Activated T-cell treated with anti-CD3 and anti-CD28 coated beads, Interleukin-2, amount 50 U/mL, for 24 hours (primary cell): ENCODE data around the gene PARVB.

ENCODE experiments used
- DNase-seq: peaks from one replicate; pipeline ENCODE4 v3.0.0-alpha.2; 2020
- H3K27ac Mint-ChIP-seq: 2 replicates; pipeline ENCODE4 v1.8.0; 2020; ENCODE audit warnings: mild to moderate bottlenecking, mixed read lengths
- H3K27me3 Mint-ChIP-seq: 2 replicates; pipeline ENCODE4 v1.8.0; 2020; ENCODE audit warnings: mixed read lengths
- H3K36me3 Mint-ChIP-seq: 2 replicates; pipeline ENCODE4 v1.8.0; 2020; ENCODE audit warnings: low read depth, mixed read lengths
- H3K4me1 Mint-ChIP-seq: 2 replicates; pipeline ENCODE4 v1.8.0; 2020; ENCODE audit warnings: low read depth, mixed read lengths
- H3K4me3 Mint-ChIP-seq: 2 replicates; pipeline ENCODE4 v1.8.0; 2020; ENCODE audit warnings: mild to moderate bottlenecking, moderate library complexity, mixed read lengths
- H3K9me3 Mint-ChIP-seq: 2 replicates; pipeline ENCODE4 v1.8.0; 2020; ENCODE audit warnings: mixed read lengths

PARVB gene

GRCh38 chr22:43993072-43993760, 30.9 kb upstream of the PARVB start:
- H3K4me3 Mint-ChIP-seq = no peak overlapping the region
- H3K27me3 Mint-ChIP-seq = no peaks in the 10 kb centered on the region
- H3K9me3 Mint-ChIP-seq = no peaks in the 10 kb centered on the region
- DNase-seq = peak; percentile 73
- peaks cover 35% of the 10 kb centered on the region for H3K4me1 Mint-ChIP-seq
- H3K27ac Mint-ChIP-seq = peak overlapping the region; percentile 77
- peaks cover 97% of the 10 kb centered on the region for H3K36me3 Mint-ChIP-seq

- no peak overlapping the region for H3K4me3 Mint-ChIP-seq
- H3K27ac Mint-ChIP-seq = no peak overlapping the region
- H3K9me3 Mint-ChIP-seq = no peaks in the 10 kb centered on the region
- peaks cover 35% of the 10 kb centered on the region for H3K4me1 Mint-ChIP-seq
- H3K27me3 Mint-ChIP-seq = no peaks in the 10 kb centered on the region
- DNase-seq = no peak
- peaks cover 97% of the 10 kb centered on the region for H3K36me3 Mint-ChIP-seq
Observed at GRCh38 chr22:43994006-43994405, 30.1 kb upstream of the PARVB start.

GRCh38 chr22:43994416-43994815, 29.7 kb upstream of the PARVB start:
- H3K36me3 Mint-ChIP-seq = peaks cover 97% of the 10 kb centered on the region

DNA sequence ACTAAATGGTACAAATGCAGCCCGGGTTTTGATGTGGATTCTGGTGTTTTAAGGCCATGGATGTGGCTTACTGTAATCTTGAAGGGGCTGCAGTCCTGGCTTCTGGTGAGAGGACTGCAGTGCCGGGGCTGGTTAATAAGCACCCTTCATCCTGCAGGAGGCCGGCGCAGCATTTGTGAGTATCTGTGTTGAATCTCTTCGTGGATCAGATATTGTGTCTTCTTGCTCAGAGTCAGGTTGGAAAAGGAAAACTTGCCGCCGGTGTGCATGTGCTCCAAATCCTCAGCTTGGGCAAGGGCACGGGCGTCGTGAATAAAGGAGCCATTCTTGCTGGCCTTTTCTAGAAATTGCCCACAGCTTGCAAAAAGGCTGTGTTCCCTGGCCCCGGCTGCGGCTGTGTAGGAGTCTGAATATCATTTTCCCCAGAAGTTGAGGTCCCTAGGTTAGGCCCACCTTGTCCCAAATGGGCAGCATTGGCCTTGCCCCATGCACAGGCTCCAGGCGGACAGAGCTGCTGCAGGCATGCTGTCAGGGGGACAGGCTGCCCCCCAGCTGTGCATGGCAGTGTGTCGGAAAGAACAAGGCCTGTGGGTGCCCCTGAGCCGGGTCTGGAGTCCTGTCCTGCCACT, 28.9 kb upstream of the PARVB start:
- H3K9me3 Mint-ChIP-seq = no peaks in the 10 kb centered on the region
- H3K4me1 Mint-ChIP-seq = peaks cover 35% of the 10 kb centered on the region
- H3K4me3 Mint-ChIP-seq = peak overlapping the region; percentile 88
- no peak for DNase-seq
- no peaks in the 10 kb centered on the region for H3K27me3 Mint-ChIP-seq
- H3K36me3 Mint-ChIP-seq = peaks cover 92% of the 10 kb centered on the region
- peak overlapping the region; percentile 96 for H3K27ac Mint-ChIP-seq

More at GRCh38 chr22:43994416-43994815, 29.7 kb upstream of the PARVB start:
- Mint-ChIP-seq H3K27ac (peak overlapping the region; percentile 96), H3K27me3 (no peaks in the 10 kb centered on the region), H3K4me3 (no peak overlapping the region), H3K9me3 (no peaks in the 10 kb centered on the region), H3K4me1 (peaks cover 35% of the 10 kb centered on the region)
- no peak for DNase-seq

DNA sequence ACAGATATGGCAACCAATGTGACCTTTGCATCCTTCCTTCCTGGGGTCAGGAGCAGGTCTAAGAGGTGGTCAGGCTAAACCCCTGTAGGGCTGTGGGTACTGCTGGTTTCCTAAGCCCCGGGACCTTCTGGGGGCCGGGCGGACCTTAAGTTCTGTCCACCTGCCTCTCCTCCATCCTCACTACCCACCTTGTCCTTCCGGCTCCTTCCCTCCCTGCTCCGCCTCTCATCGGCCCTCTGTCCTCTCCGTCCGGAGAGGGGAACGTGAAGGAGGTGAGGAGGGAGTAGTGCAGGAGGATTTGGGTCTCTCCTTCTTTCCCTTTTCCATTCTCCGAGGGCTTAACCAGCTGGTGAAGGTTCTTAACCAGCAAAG, 28.3 kb upstream of the PARVB start:
- peaks cover 91% of the 10 kb centered on the region for H3K36me3 Mint-ChIP-seq
- H3K4me3 Mint-ChIP-seq = peak overlapping the region; percentile 88
- no peak for DNase-seq
- no peaks in the 10 kb centered on the region for H3K9me3 Mint-ChIP-seq
- peaks cover 35% of the 10 kb centered on the region for H3K4me1 Mint-ChIP-seq
- H3K27me3 Mint-ChIP-seq = no peaks in the 10 kb centered on the region
- peak overlapping the region; percentile 96 for H3K27ac Mint-ChIP-seq

- H3K27ac Mint-ChIP-seq = peak overlapping the region; percentile 96
- no peaks in the 10 kb centered on the region for H3K27me3 Mint-ChIP-seq
- H3K36me3 Mint-ChIP-seq = peaks cover 91% of the 10 kb centered on the region
- peaks cover 35% of the 10 kb centered on the region for H3K4me1 Mint-ChIP-seq
- peak; percentile 81 for DNase-seq
- peak overlapping the region; percentile 88 for H3K4me3 Mint-ChIP-seq
- no peaks in the 10 kb centered on the region for H3K9me3 Mint-ChIP-seq
Observed at GRCh38 chr22:43996170-43996980, 27.7 kb upstream of the PARVB start.

DNA sequence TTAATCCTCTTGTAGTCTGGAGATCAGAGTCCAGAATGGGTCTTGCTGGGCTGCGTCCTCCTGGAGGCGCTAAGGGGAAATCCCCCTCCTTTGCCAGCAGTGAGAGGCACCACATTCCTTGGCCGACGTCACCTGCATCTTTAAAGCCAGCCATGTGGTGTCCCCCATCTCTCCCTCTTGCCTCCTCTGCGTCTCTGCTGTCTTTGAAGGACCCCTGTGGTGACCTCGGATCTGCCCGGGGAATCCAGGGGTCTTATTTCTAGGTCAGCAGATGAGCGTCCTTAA, 27.2 kb upstream of the PARVB start:
- Mint-ChIP-seq H3K4me3 (peak overlapping the region; percentile 88), H3K36me3 (peaks cover 90% of the 10 kb centered on the region), H3K4me1 (peaks cover 35% of the 10 kb centered on the region), H3K9me3 (no peaks in the 10 kb centered on the region), H3K27me3 (no peaks in the 10 kb centered on the region), H3K27ac (peak overlapping the region; percentile 96)
- no peak for DNase-seq

DNA sequence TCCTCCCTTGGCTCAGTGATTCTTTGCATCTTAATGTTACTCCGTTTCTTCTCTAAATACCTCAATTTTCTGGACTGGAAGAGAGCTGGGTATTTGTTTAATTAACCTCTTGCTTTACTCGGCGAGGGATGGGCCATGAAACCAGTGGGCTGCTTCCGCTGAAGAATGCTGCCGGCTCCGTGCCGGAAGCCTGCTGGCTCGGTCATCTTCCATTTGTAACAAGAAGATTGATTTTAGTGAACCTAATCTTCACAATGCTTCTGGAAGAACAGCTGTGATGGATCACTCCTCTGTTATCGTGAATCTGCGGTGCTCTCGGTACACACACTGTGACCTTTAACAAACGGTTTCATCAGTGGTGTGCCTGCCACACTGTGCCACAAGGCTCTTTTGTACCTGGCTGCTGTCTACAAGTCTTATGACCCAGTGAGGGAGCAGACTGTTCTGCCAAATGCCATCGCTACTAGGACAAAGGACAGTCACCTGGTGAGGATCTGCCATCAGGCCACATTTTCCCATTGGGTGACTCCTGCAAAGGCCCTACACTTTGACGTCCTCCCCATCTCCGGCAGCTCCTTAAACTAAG, 25.3 kb upstream of the PARVB start:
- no peak overlapping the region for H3K4me3 Mint-ChIP-seq
- H3K9me3 Mint-ChIP-seq = no peaks in the 10 kb centered on the region
- peaks cover 29% of the 10 kb centered on the region for H3K4me1 Mint-ChIP-seq
- no peak overlapping the region for H3K27ac Mint-ChIP-seq
- DNase-seq = no peak
- H3K27me3 Mint-ChIP-seq = no peaks in the 10 kb centered on the region
- H3K36me3 Mint-ChIP-seq = peaks cover 77% of the 10 kb centered on the region

- Mint-ChIP-seq H3K9me3 (no peaks in the 10 kb centered on the region), H3K27me3 (no peaks in the 10 kb centered on the region), H3K4me1 (peaks cover 29% of the 10 kb centered on the region), H3K4me3 (no peak overlapping the region), H3K27ac (no peak overlapping the region), H3K36me3 (peaks cover 74% of the 10 kb centered on the region)
- no peak for DNase-seq
Observed at GRCh38 chr22:43999378-43999777, 24.7 kb upstream of the PARVB start.

DNA sequence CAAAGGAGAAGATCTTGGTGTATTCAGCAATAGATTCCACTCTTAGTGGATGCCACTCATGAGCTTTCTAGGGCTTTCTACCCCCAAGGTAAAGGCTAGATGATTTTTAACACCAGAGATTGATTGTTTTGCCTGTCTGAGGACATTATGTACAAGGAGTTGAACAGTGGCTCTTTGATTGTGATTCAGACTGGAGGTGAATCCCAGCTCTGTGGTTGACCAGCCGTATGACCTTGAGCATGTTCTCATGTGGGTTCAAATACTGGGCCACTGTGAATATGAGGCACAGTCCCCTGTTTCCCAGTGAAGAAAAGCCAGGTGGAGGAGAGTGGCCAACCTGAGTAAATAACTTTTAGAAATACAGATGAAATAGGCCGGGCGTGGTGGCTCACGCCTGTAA, 24.0 kb upstream of the PARVB start:
- H3K4me1 Mint-ChIP-seq = peaks cover 22% of the 10 kb centered on the region
- DNase-seq = no peak
- H3K4me3 Mint-ChIP-seq = no peak overlapping the region
- no peaks in the 10 kb centered on the region for H3K9me3 Mint-ChIP-seq
- H3K27ac Mint-ChIP-seq = no peak overlapping the region
- no peaks in the 10 kb centered on the region for H3K27me3 Mint-ChIP-seq
- peaks cover 68% of the 10 kb centered on the region for H3K36me3 Mint-ChIP-seq

- Mint-ChIP-seq H3K27me3 (no peaks in the 10 kb centered on the region), H3K36me3 (peaks cover 63% of the 10 kb centered on the region)
Observed at GRCh38 chr22:44001521-44001920, 22.6 kb upstream of the PARVB start.

GRCh38 chr22:44002324-44002723, 21.8 kb upstream of the PARVB start:
- H3K27me3 Mint-ChIP-seq = no peaks in the 10 kb centered on the region
- no peak overlapping the region for H3K27ac Mint-ChIP-seq
- no peaks in the 10 kb centered on the region for H3K4me1 Mint-ChIP-seq
- no peak overlapping the region for H3K4me3 Mint-ChIP-seq
- H3K9me3 Mint-ChIP-seq = no peaks in the 10 kb centered on the region
- H3K36me3 Mint-ChIP-seq = peaks cover 59% of the 10 kb centered on the region
- DNase-seq = no peak

More at GRCh38 chr22:44001521-44001920, 22.6 kb upstream of the PARVB start:
- Mint-ChIP-seq H3K4me1 (peaks cover 8% of the 10 kb centered on the region), H3K4me3 (no peak overlapping the region), H3K27ac (no peak overlapping the region), H3K9me3 (no peaks in the 10 kb centered on the region)
- DNase-seq = no peak

DNA sequence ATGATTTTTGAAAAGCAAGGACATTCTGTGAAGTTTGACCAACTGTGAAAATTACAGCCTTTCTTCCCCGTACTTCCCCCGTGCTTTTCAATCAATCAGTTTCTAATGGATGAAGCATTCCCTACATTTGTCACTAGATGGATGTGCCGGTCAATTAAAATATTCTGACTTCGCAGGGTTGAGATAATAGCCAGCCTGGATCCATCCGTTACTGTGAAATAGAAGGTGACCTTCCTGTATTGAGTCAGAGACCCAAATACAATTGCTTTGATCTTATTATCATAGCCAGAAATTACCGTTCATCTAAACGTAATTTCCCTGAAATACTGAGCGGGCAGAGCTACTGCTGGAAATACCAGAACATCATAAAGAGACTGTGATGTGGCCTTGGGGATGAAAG, 21.1 kb upstream of the PARVB start:
- Mint-ChIP-seq H3K27ac (no peak overlapping the region), H3K4me1 (no peaks in the 10 kb centered on the region), H3K36me3 (peaks cover 57% of the 10 kb centered on the region), H3K9me3 (no peaks in the 10 kb centered on the region), H3K27me3 (no peaks in the 10 kb centered on the region), H3K4me3 (no peak overlapping the region)
- DNase-seq = no peak

- no peak overlapping the region for H3K27ac Mint-ChIP-seq
- H3K9me3 Mint-ChIP-seq = no peaks in the 10 kb centered on the region
- DNase-seq = no peak
- no peaks in the 10 kb centered on the region for H3K27me3 Mint-ChIP-seq
- H3K4me1 Mint-ChIP-seq = no peaks in the 10 kb centered on the region
- H3K4me3 Mint-ChIP-seq = no peak overlapping the region
- peaks cover 52% of the 10 kb centered on the region for H3K36me3 Mint-ChIP-seq
Observed at GRCh38 chr22:44003405-44004103, 20.5 kb upstream of the PARVB start.
